ENCODE measurements around the gene MED15. TPM values are rescaled to one million over a fixed set of nuclear protein-coding genes. Genes with fewer than 3 reads are reported as not detected.

Gene MED15
- total and polyA plus RNA-seq, 3 donors from 2014 or later: 71.0 to 101 (median 81.6) TPM

- no peak for DNase-seq
These were observed 91.7 kb downstream of the MED15 start for GRCh38 chr22:20599117-20599516.

GRCh38 chr22:20600137-20600673, 92.8 kb downstream of the MED15 start:
- TF ChIP-seq POLR2A (IDR thresholded peaks at IDR 0.05) (no peak), CTCF (IDR thresholded peaks at IDR 0.05) (no peak)
- H3K9me3 ChIP-seq: no peaks in the 10 kb centered on the region
- no peak overlapping the region for H3K4me3 ChIP-seq
- WGBS, 2 donors: 87 to 91% methylated on average over 8 of the region's 8 CpGs
- H3K36me3 ChIP-seq (ENCODE audit: low read depth, missing control alignments): no peaks in the 10 kb centered on the region
- DNase-seq: no peak
- no peaks in the 10 kb centered on the region for H3K4me1 ChIP-seq
- intact Hi-C loops (cut with DNase I; ENCODE audit: low total_unique reads): no loop called here
- H3K27me3 ChIP-seq: no peaks in the 10 kb centered on the region
- no peak overlapping the region for H3K27ac ChIP-seq

More at GRCh38 chr22:20599117-20599516, 91.7 kb downstream of the MED15 start:
- no peaks in the 10 kb centered on the region for H3K36me3 ChIP-seq (ENCODE audit: low read depth, missing control alignments)
- intact Hi-C loops (cut with DNase I; ENCODE audit: low total_unique reads): no loop called here
- TF ChIP-seq CTCF (IDR thresholded peaks at IDR 0.05) (no peak), POLR2A (IDR thresholded peaks at IDR 0.05) (no peak)
- 59 to 62% methylated on average over 3 to 5 of the region's 5 CpGs for WGBS, 2 donors
- no peaks in the 10 kb centered on the region for H3K9me3 ChIP-seq
- no peak overlapping the region for H3K4me3 ChIP-seq
- no peaks in the 10 kb centered on the region for H3K27me3 ChIP-seq
- H3K27ac ChIP-seq: no peak overlapping the region
- no peaks in the 10 kb centered on the region for H3K4me1 ChIP-seq

- no peaks in the 10 kb centered on the region for H3K4me1 ChIP-seq
- H3K36me3 ChIP-seq (ENCODE audit: low read depth, missing control alignments): no peaks in the 10 kb centered on the region
- DNase-seq: no peak
- H3K27me3 ChIP-seq: no peaks in the 10 kb centered on the region
- H3K27ac ChIP-seq: no peak overlapping the region
- H3K4me3 ChIP-seq: no peak overlapping the region
- no peaks in the 10 kb centered on the region for H3K9me3 ChIP-seq
- intact Hi-C loops (cut with DNase I; ENCODE audit: low total_unique reads): no loop called here
- no peak for TF ChIP-seq CTCF (IDR thresholded peaks at IDR 0.05)
- TF ChIP-seq POLR2A (IDR thresholded peaks at IDR 0.05): no peak
- 90 to 96% methylated on average over 7 of the region's 7 CpGs for WGBS, 2 donors
These were observed 93.9 kb downstream of the MED15 start for GRCh38 chr22:20601308-20601707.

GRCh38 chr22:20602609-20603164, 95.3 kb downstream of the MED15 start:
- no peaks in the 10 kb centered on the region for H3K27me3 ChIP-seq
- TF ChIP-seq CTCF (IDR thresholded peaks at IDR 0.05) (no peak), POLR2A (IDR thresholded peaks at IDR 0.05) (no peak)
- no peak overlapping the region for H3K4me3 ChIP-seq
- intact Hi-C loops (cut with DNase I; ENCODE audit: low total_unique reads): no loop called here
- H3K27ac ChIP-seq: no peak overlapping the region
- no peaks in the 10 kb centered on the region for H3K36me3 ChIP-seq (ENCODE audit: low read depth, missing control alignments)
- no peaks in the 10 kb centered on the region for H3K4me1 ChIP-seq
- H3K9me3 ChIP-seq: no peaks in the 10 kb centered on the region
- WGBS, 2 donors: 90 to 93% methylated on average over 8 of the region's 8 CpGs
- DNase-seq: no peak
